Measurements from ENCODE around the gene TFDP1. TPM values are rescaled to one million over a fixed set of nuclear protein-coding genes. Genes with fewer than 3 reads are reported as not detected.

The TFDP1 gene
- polyA plus RNA-seq, 1 of the 3 experiments (the other 2 are of a cell fraction), result 76.7 TPM

DNA sequence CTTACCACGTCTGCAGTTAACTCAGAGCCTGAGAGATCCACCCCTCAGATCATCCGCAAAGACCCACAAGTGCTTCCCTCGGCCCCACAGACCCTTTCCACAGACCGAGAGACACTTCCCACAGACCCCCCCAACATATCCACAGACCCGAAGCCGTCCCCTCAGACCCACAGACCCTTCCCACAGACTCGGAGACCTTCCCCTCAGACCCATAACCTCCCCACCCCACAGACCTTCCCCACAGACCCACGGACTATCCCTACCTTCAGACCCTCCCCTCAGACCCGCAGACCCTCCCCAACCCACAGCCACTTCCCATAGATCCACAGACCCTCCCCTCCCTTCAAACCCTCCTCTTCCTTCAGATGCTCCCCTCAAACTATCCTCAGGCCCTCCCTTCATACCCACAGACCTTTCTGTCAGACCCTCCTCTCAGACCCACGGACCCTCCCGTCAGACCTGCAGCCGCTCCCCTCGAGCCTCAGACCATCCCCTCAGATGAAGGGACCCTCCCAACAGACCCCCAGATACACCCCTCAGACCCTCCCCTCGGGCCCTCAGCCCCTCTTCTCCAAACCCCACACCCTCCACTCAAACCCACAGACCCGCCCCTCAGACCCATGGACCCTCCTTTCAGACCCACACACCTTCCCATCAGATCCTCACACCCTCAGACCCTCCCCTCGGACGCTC lies 20.1 kb upstream of the TFDP1 start:
- no peak for DNase-seq
- Histone ChIP-seq H2AFZ (ENCODE audit: low read depth) (no peak overlapping the region), H3K27ac (ENCODE audit: low read depth in 2 of 2, low read length in 1 of 2) (no peak overlapping the region), H3K9ac (no peak overlapping the region), H3K9me2 (no peaks in the 10 kb centered on the region), H3K79me2 (ENCODE audit: insufficient read depth) (no peaks in the 10 kb centered on the region), H3K9me3 (no peaks in the 10 kb centered on the region), H3K36me3 (replicated peaks in 1 of 2; ENCODE audit: control insufficient read depth in 1 of 2, insufficient read depth in 2 of 2, low read length in 1 of 2) (no peaks in the 10 kb centered on the region), H3K4me3 (ENCODE audit: low read depth in 2 of 2, low read length in 1 of 2) (no peak overlapping the region), H4K20me1 (ENCODE audit: insufficient read depth) (no peaks in the 10 kb centered on the region), H3K27me3 (ENCODE audit: insufficient read depth) (no peaks in the 10 kb centered on the region), H3K4me2 (no peak overlapping the region), H3F3A (replicated peaks; ENCODE audit: insufficient read depth) (no peaks in the 10 kb centered on the region), H3K4me1 (ENCODE audit: control insufficient read depth in 1 of 2, insufficient read depth in 2 of 2, low read depth in 1 of 2, low read length in 1 of 2) (peaks cover 0 to 8% of the 10 kb centered on the region in 2 experiments; a peak in 1 of 4 replicates)
- WGBS (ENCODE audit: low lambda C conversion rate), result 71% methylated on average over 17 of the region's 17 CpGs
- ChIA-PET POLR2A (no interaction called here), CTCF (interaction anchor here (3.9 to 6.6 kb wide), 4 partner anchors 75 to 109 kb away, joined by 22 to 128 read pairs (median 31); partner anchors contain the start of genes ADPRHL1 and DCUN1D2)
- no peak for TF ChIP-seq RFX5 (IDR thresholded peaks at IDR 0.05; ENCODE audit: low read length)
- TF ChIP-seq TCF12 (IDR thresholded peaks at IDR 0.05), result no peak

DNA sequence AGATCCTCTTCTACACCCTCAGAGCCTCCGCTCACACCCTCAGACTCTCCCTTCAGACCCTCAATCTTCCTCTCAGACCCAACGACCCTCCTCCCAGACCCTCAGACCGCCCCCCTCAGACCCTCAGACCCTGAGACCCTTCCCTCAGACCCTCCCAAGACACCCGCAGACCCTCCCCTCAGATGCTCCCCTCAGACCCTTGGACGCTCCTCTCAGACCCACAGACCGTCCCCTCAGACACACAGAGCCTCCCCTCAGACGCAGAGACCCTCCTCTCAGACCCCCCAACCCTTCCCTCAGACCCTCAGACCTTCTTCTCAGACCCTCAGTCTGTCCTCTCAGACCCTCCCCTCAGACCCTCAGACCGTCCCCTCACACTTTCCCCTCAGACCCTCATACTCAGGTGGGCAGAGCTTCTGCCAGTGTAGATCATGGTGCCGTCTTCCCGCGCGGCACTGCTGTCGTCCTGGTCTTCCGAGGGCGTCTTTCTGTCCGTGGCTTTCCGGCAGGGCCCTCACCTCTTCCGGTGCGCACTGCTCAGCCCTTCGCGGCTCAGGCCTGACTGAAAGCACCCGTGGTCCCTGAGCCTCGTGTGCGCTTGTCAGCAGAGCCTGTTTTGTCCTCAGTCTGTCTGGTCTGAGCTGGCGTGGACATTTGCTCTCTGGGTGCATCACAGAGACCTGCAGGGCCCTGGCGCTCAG lies 18.9 kb upstream of the TFDP1 start:
- Histone ChIP-seq H3K4me2 (no peak overlapping the region), H3K27ac (ENCODE audit: low read depth in 2 of 2, low read length in 1 of 2) (no peak overlapping the region), H3K9me3 (no peaks in the 10 kb centered on the region), H3K9me2 (no peaks in the 10 kb centered on the region), H3K4me3 (ENCODE audit: low read depth in 2 of 2, low read length in 1 of 2) (no peak overlapping the region), H3K27me3 (ENCODE audit: insufficient read depth) (no peaks in the 10 kb centered on the region), H4K20me1 (ENCODE audit: insufficient read depth) (no peaks in the 10 kb centered on the region), H2AFZ (ENCODE audit: low read depth) (no peak overlapping the region), H3K36me3 (replicated peaks in 1 of 2; ENCODE audit: control insufficient read depth in 1 of 2, insufficient read depth in 2 of 2, low read length in 1 of 2) (no peaks in the 10 kb centered on the region), H3K9ac (no peak overlapping the region), H3K79me2 (ENCODE audit: insufficient read depth) (no peaks in the 10 kb centered on the region), H3F3A (replicated peaks; ENCODE audit: insufficient read depth) (no peaks in the 10 kb centered on the region), H3K4me1 (ENCODE audit: control insufficient read depth in 1 of 2, insufficient read depth in 2 of 2, low read depth in 1 of 2, low read length in 1 of 2) (peaks cover 0 to 8% of the 10 kb centered on the region in 2 experiments; a peak in 1 of 4 replicates)
- ChIA-PET POLR2A (no interaction called here), CTCF (interaction anchor here (5.3 kb wide), 1 partner anchor 108 kb away, joined by 40 read pairs; no protein-coding TSS in a partner anchor)
- TF ChIP-seq GATA2 (CRISPR knock-in tag; IDR thresholded peaks at IDR 0.05), result no peak
- DNase-seq, result no peak
- 63% methylated on average over 22 of the region's 26 CpGs for WGBS (ENCODE audit: low lambda C conversion rate)

DNA sequence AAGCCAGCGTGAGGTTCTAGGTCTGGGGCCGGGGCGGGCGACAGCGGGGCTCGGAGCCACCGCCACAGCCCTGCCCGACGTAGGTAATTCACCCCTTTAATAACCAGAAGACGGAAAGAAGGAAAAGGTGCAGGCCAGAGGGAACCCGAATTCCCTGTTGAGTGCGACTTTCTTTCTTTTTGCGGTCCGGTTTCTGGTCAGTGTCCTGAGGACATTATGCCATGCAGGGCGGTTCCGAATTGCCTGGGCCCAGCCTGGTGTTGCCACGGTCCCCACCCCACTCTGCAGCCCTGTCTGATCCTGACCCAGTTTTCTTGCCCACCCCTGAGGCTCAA lies 18.4 kb upstream of the TFDP1 start:
- H3K4me2 ChIP-seq, result no peak overlapping the region
- CTCF ChIA-PET, result interaction anchor here (5.3 kb wide), 1 partner anchor 108 kb away, joined by 40 read pairs; no protein-coding TSS in a partner anchor
- TF ChIP-seq NRF1 (IDR thresholded peaks at IDR 0.05; ENCODE audit: low read depth, low read length) (no peak), GABPA (IDR thresholded peaks at IDR 0.05; ENCODE audit: low read depth) (no peak), RCOR1 (IDR thresholded peaks at IDR 0.05; ENCODE audit: low read length) (no peak), FOSL2 (IDR thresholded peaks at IDR 0.05; ENCODE audit: borderline replicate concordance, low read depth) (no peak), TEAD4 (IDR thresholded peaks at IDR 0.05; ENCODE audit: borderline replicate concordance, insufficient read depth) (no peak), SMC3 (IDR thresholded peaks at IDR 0.05; ENCODE audit: low read depth, low read length) (no peak), RAD21 (IDR thresholded peaks at IDR 0.05; ENCODE audit: low read length) (no peak)
- TF ChIP-seq, protein P1, sequence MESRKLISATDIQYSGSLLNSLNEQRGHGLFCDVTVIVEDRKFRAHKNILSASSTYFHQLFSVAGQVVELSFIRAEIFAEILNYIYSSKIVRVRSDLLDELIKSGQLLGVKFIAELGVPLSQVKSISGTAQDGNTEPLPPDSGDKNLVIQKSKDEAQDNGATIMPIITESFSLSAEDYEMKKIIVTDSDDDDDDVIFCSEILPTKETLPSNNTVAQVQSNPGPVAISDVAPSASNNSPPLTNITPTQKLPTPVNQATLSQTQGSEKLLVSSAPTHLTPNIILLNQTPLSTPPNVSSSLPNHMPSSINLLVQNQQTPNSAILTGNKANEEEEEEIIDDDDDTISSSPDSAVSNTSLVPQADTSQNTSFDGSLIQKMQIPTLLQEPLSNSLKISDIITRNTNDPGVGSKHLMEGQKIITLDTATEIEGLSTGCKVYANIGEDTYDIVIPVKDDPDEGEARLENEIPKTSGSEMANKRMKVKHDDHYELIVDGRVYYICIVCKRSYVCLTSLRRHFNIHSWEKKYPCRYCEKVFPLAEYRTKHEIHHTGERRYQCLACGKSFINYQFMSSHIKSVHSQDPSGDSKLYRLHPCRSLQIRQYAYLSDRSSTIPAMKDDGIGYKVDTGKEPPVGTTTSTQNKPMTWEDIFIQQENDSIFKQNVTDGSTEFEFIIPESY (IDR thresholded peaks at IDR 0.05; ENCODE audit: borderline replicate concordance, low read depth), result no peak
- TF ChIP-seq, protein P2, sequence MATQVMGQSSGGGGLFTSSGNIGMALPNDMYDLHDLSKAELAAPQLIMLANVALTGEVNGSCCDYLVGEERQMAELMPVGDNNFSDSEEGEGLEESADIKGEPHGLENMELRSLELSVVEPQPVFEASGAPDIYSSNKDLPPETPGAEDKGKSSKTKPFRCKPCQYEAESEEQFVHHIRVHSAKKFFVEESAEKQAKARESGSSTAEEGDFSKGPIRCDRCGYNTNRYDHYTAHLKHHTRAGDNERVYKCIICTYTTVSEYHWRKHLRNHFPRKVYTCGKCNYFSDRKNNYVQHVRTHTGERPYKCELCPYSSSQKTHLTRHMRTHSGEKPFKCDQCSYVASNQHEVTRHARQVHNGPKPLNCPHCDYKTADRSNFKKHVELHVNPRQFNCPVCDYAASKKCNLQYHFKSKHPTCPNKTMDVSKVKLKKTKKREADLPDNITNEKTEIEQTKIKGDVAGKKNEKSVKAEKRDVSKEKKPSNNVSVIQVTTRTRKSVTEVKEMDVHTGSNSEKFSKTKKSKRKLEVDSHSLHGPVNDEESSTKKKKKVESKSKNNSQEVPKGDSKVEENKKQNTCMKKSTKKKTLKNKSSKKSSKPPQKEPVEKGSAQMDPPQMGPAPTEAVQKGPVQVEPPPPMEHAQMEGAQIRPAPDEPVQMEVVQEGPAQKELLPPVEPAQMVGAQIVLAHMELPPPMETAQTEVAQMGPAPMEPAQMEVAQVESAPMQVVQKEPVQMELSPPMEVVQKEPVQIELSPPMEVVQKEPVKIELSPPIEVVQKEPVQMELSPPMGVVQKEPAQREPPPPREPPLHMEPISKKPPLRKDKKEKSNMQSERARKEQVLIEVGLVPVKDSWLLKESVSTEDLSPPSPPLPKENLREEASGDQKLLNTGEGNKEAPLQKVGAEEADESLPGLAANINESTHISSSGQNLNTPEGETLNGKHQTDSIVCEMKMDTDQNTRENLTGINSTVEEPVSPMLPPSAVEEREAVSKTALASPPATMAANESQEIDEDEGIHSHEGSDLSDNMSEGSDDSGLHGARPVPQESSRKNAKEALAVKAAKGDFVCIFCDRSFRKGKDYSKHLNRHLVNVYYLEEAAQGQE (IDR thresholded peaks at IDR 0.05; ENCODE audit: low read depth, low read length), result no peak
- TF ChIP-seq, protein P3, sequence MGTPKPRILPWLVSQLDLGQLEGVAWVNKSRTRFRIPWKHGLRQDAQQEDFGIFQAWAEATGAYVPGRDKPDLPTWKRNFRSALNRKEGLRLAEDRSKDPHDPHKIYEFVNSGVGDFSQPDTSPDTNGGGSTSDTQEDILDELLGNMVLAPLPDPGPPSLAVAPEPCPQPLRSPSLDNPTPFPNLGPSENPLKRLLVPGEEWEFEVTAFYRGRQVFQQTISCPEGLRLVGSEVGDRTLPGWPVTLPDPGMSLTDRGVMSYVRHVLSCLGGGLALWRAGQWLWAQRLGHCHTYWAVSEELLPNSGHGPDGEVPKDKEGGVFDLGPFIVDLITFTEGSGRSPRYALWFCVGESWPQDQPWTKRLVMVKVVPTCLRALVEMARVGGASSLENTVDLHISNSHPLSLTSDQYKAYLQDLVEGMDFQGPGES (IDR thresholded peaks at IDR 0.05; ENCODE audit: low read depth, low read length), result no peak

More for the DNA sequence above, 18.4 kb upstream of the TFDP1 start:
- H3K4me1 ChIP-seq (ENCODE audit: control insufficient read depth in 1 of 2, insufficient read depth in 2 of 2, low read depth in 1 of 2, low read length in 1 of 2), result peaks cover 0 to 8% of the 10 kb centered on the region in 2 experiments; a peak in 1 of 4 replicates
- no peaks in the 10 kb centered on the region for H4K20me1 ChIP-seq (ENCODE audit: insufficient read depth)
- H3F3A ChIP-seq (replicated peaks; ENCODE audit: insufficient read depth), result no peaks in the 10 kb centered on the region
- no peak overlapping the region for H2AFZ ChIP-seq (ENCODE audit: low read depth)
- no peaks in the 10 kb centered on the region for H3K36me3 ChIP-seq (replicated peaks in 1 of 2; ENCODE audit: control insufficient read depth in 1 of 2, insufficient read depth in 2 of 2, low read length in 1 of 2)
- H3K4me3 ChIP-seq (ENCODE audit: low read depth in 2 of 2, low read length in 1 of 2), result no peak overlapping the region
- POLR2A ChIA-PET, result interaction anchor here (0.8 kb wide), 1 partner anchor 112 kb away, joined by 3 read pairs; no protein-coding TSS in a partner anchor
- no peak overlapping the region for H3K27ac ChIP-seq (ENCODE audit: low read depth in 2 of 2, low read length in 1 of 2)
- no peak for DNase-seq
- no peaks in the 10 kb centered on the region for H3K27me3 ChIP-seq (ENCODE audit: insufficient read depth)
- no peak overlapping the region for H3K9ac ChIP-seq
- H3K9me2 ChIP-seq, result no peaks in the 10 kb centered on the region
- no peaks in the 10 kb centered on the region for H3K9me3 ChIP-seq
- whole genome bisulfite sequencing (ENCODE audit: low lambda C conversion rate), result 67% methylated on average over 7 of the region's 17 CpGs
- no peaks in the 10 kb centered on the region for H3K79me2 ChIP-seq (ENCODE audit: insufficient read depth)

Data from SK-N-SH (cell line).